ENCODE measurements around the gene SPP1. TPM values are rescaled to one million over a fixed set of nuclear protein-coding genes. Genes with fewer than 3 reads are reported as not detected.

The SPP1 gene
- total and polyA plus RNA-seq, 10 of the 15 experiments (the other 5 are each of a cell fraction or from before 2014, with no cell fraction given): 0.05 to 1.1 (median 0.39) TPM; not detected in 6

DNA sequence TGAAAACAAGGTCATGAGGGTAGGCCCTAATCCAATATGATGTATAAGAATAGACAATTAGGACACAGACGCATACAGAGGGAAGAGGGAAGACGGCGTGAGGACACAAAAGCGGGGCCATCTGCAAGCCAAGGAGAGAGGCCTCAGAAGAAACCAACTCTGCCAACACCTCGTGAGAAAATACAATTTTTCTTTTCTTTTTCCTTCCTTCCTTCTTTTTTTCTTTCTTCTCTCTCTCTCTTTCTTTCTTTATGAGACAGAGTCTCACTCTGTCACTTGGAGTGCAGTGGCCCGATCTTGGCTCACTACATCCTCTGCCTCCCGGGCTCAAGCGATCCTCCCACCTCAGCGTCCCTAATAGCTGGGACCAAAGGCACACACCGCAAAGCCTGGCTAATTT lies 30.4 kb downstream of the SPP1 start (continued):
- TF ChIP-seq, protein P1, sequence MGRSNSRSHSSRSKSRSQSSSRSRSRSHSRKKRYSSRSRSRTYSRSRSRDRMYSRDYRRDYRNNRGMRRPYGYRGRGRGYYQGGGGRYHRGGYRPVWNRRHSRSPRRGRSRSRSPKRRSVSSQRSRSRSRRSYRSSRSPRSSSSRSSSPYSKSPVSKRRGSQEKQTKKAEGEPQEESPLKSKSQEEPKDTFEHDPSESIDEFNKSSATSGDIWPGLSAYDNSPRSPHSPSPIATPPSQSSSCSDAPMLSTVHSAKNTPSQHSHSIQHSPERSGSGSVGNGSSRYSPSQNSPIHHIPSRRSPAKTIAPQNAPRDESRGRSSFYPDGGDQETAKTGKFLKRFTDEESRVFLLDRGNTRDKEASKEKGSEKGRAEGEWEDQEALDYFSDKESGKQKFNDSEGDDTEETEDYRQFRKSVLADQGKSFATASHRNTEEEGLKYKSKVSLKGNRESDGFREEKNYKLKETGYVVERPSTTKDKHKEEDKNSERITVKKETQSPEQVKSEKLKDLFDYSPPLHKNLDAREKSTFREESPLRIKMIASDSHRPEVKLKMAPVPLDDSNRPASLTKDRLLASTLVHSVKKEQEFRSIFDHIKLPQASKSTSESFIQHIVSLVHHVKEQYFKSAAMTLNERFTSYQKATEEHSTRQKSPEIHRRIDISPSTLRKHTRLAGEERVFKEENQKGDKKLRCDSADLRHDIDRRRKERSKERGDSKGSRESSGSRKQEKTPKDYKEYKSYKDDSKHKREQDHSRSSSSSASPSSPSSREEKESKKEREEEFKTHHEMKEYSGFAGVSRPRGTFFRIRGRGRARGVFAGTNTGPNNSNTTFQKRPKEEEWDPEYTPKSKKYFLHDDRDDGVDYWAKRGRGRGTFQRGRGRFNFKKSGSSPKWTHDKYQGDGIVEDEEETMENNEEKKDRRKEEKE (IDR thresholded peaks at IDR 0.05): no peak
- TF ChIP-seq STAT1 (conservative IDR thresholded peaks at IDR 0.05) (no peak), CREM (IDR thresholded peaks at IDR 0.05; ENCODE audit: low read depth) (no peak), ZNF622 (IDR thresholded peaks at IDR 0.05) (no peak)

GRCh38 chr4:88006956-88007303 lies 31.4 kb downstream of the SPP1 start:
- peaks cover under 1% of the 10 kb centered on the region for H3K4me1 ChIP-seq (ENCODE audit: control insufficient read depth, insufficient read depth, low read length)
- H3K27ac ChIP-seq (ENCODE audit: control insufficient read depth, insufficient read depth): no peak overlapping the region
- no peaks in the 10 kb centered on the region for H4K20me1 ChIP-seq (ENCODE audit: control insufficient read depth, insufficient read depth)
- H3K27me3 ChIP-seq (replicated peaks in 1 of 2; ENCODE audit: control insufficient read depth in 2 of 2, insufficient read depth in 2 of 2, low read length in 1 of 2): no peaks in the 10 kb centered on the region
- intact Hi-C loops (cut with micrococcal nuclease; ENCODE audit: unreplicated experiment): no loop called here
- H3K9ac ChIP-seq (ENCODE audit: control insufficient read depth, insufficient read depth, low read length): no peak overlapping the region
- in situ Hi-C loops (cut with MboI): no loop called here
- DNase-seq (ENCODE audit: low read depth, low spot score) (no peak), ATAC-seq (no peak), FAIRE-seq (peak; percentile 86)
- H3K79me2 ChIP-seq (ENCODE audit: control insufficient read depth, insufficient read depth, low read length): peaks cover 30% of the 10 kb centered on the region
- H3K9me3 ChIP-seq (replicated peaks; ENCODE audit: control insufficient read depth, insufficient read depth, low read length): no peaks in the 10 kb centered on the region
- no peaks in the 10 kb centered on the region for H3K36me3 ChIP-seq (ENCODE audit: control insufficient read depth in 2 of 2, insufficient read depth in 2 of 2, low read length in 1 of 2)
- H2AFZ ChIP-seq (ENCODE audit: control insufficient read depth, low read depth, low read length): peak overlapping the region; percentile 64; the same call in 1 of the 2 replicates
- RAD21 ChIA-PET (ENCODE audit: unreplicated experiment): no interaction called here
- POLR2A ChIA-PET: no interaction called here
- no peak overlapping the region for H3K4me3 ChIP-seq
- BruUV-seq (replicated peaks): no TSS peak
- WGBS (ENCODE audit: insufficient coverage, insufficient replicate concordance, low lambda C conversion rate, missing lambda C conversion rate): 58% methylated on average over 10 of the region's 10 CpGs
- peak overlapping the region; percentile 61; the same call in 1 of the 2 replicates for H3K4me2 ChIP-seq (ENCODE audit: control insufficient read depth, insufficient read depth)
- SMC1A ChIA-PET (ENCODE audit: uncharacterized antibody, unreplicated experiment): interaction anchor here (0.6 kb wide), 1 partner anchor 473 kb away, joined by 3 read pairs; no protein-coding TSS in a partner anchor
- CTCF ChIA-PET: interaction anchor here (1.8 kb wide), 1 partner anchor 21 kb away, joined by 5 read pairs; no protein-coding TSS in a partner anchor
- TF ChIP-seq NFYA (IDR thresholded peaks at IDR 0.05; ENCODE audit: borderline replicate concordance, low read depth, low read length) (no peak), SMC3 (IDR thresholded peaks at IDR 0.05; ENCODE audit: borderline replicate concordance, low read length) (no peak), ASH2L (IDR thresholded peaks at IDR 0.05; ENCODE audit: borderline replicate concordance, low read depth) (no peak), IKZF2 (IDR thresholded peaks at IDR 0.05) (no peak), SMAD1 (IDR thresholded peaks at IDR 0.05; ENCODE audit: low read depth, partially characterized antibody) (no peak), ZBED1 (IDR thresholded peaks at IDR 0.05; ENCODE audit: borderline replicate concordance) (no peak), SUPT20H (IDR thresholded peaks at IDR 0.05; ENCODE audit: borderline replicate concordance, control insufficient read depth, low read depth, low read length) (no peak), CTCF (IDR thresholded peaks at IDR 0.05 in 2 of 3, conservative IDR thresholded peaks at IDR 0.05 in 1 of 3; ENCODE audit: control insufficient read depth in 2 of 3, extremely low read depth in 1 of 3, insufficient read depth in 1 of 3, low read depth in 3 of 3, low read length in 3 of 3) (no peak), JUNB (IDR thresholded peaks at IDR 0.05) (no peak)
- TF ChIP-seq, protein P2, sequence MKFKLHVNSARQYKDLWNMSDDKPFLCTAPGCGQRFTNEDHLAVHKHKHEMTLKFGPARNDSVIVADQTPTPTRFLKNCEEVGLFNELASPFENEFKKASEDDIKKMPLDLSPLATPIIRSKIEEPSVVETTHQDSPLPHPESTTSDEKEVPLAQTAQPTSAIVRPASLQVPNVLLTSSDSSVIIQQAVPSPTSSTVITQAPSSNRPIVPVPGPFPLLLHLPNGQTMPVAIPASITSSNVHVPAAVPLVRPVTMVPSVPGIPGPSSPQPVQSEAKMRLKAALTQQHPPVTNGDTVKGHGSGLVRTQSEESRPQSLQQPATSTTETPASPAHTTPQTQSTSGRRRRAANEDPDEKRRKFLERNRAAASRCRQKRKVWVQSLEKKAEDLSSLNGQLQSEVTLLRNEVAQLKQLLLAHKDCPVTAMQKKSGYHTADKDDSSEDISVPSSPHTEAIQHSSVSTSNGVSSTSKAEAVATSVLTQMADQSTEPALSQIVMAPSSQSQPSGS (IDR thresholded peaks at IDR 0.05; ENCODE audit: low read length): no peak
- TF ChIP-seq, protein P3, sequence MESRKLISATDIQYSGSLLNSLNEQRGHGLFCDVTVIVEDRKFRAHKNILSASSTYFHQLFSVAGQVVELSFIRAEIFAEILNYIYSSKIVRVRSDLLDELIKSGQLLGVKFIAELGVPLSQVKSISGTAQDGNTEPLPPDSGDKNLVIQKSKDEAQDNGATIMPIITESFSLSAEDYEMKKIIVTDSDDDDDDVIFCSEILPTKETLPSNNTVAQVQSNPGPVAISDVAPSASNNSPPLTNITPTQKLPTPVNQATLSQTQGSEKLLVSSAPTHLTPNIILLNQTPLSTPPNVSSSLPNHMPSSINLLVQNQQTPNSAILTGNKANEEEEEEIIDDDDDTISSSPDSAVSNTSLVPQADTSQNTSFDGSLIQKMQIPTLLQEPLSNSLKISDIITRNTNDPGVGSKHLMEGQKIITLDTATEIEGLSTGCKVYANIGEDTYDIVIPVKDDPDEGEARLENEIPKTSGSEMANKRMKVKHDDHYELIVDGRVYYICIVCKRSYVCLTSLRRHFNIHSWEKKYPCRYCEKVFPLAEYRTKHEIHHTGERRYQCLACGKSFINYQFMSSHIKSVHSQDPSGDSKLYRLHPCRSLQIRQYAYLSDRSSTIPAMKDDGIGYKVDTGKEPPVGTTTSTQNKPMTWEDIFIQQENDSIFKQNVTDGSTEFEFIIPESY (IDR thresholded peaks at IDR 0.05): no peak
- TF ChIP-seq, protein P4, sequence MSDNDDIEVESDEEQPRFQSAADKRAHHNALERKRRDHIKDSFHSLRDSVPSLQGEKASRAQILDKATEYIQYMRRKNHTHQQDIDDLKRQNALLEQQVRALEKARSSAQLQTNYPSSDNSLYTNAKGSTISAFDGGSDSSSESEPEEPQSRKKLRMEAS (IDR thresholded peaks at IDR 0.05; ENCODE audit: low read depth, low read length): no peak

Measured in GM12878 (cell line).